ENCODE results near the gene PLA2G4A.
A peak's percentile ranks its signal among the peaks of the same experiment; 100 is the strongest.

The PLA2G4A gene

GRCh38 chr1:186923486-186923885 lies 94.7 kb downstream of the PLA2G4A start:
- DNase-seq: peak in 1 of 4 experiments; percentile 4

GRCh38 chr1:186925881-186926669 lies 97.3 kb downstream of the PLA2G4A start:
- DNase-seq: peak in 2 of 4 experiments; percentile 4 to 10

- DNase-seq: no peak
Observed at GRCh38 chr1:186927884-186928283, 99.1 kb downstream of the PLA2G4A start.

GRCh38 chr1:186930238-186930637 lies 101.5 kb downstream of the PLA2G4A start:
- DNase-seq: no peak

- DNase-seq: no peak
Observed at GRCh38 chr1:186937016-186937670, 108.4 kb downstream of the PLA2G4A start.

GRCh38 chr1:186943891-186944686 lies 115.3 kb downstream of the PLA2G4A start:
- no peak for DNase-seq

GRCh38 chr1:186945146-186945545 lies 116.4 kb downstream of the PLA2G4A start:
- DNase-seq: no peak

- DNase-seq: no peak
Observed at GRCh38 chr1:186948535-186948934, 119.8 kb downstream of the PLA2G4A start.

- DNase-seq: no peak
Observed at GRCh38 chr1:186949173-186949572, 120.4 kb downstream of the PLA2G4A start.

GRCh38 chr1:186950547-186950946 lies 121.8 kb downstream of the PLA2G4A start:
- DNase-seq: no peak

GRCh38 chr1:186953876-186954275 lies 125.1 kb downstream of the PLA2G4A start:
- no peak for DNase-seq

- no peak for DNase-seq
Observed at GRCh38 chr1:186957314-186957713, 128.6 kb downstream of the PLA2G4A start.

- no peak for DNase-seq
Observed at GRCh38 chr1:186958520-186958919, 129.8 kb downstream of the PLA2G4A start.

GRCh38 chr1:186960861-186961260 lies 132.1 kb downstream of the PLA2G4A start:
- DNase-seq: peak in 2 of 4 experiments; percentile 44 to 65

GRCh38 chr1:186965847-186966246 lies 137.1 kb downstream of the PLA2G4A start:
- no peak for DNase-seq

GRCh38 chr1:186966456-186966855 lies 137.7 kb downstream of the PLA2G4A start:
- no peak for DNase-seq

- DNase-seq: no peak
Observed at GRCh38 chr1:186967656-186968394, 139.1 kb downstream of the PLA2G4A start.

- peak; percentile 8 to 74 (median 42) for DNase-seq
Observed at GRCh38 chr1:186974774-186975181, 146.0 kb downstream of the PLA2G4A start.

- no peak for DNase-seq
Observed at GRCh38 chr1:186975220-186975619, 146.5 kb downstream of the PLA2G4A start.

GRCh38 chr1:186976700-186977099 lies 148.0 kb downstream of the PLA2G4A start:
- DNase-seq: no peak

GRCh38 chr1:186977266-186977957 lies 148.7 kb downstream of the PLA2G4A start:
- DNase-seq: no peak

Measured in suppressor macrophage (primary cell).